Upper lobe of left lung (tissue), 4 donors: ENCODE measurements around the gene ITIH6.

Experiments used
- EP300 ChIP-seq, 4 donors: sonication (generic); formaldehyde crosslinking; IDR thresholded peaks; one replicate each; pipeline ENCODE4 v1.5.1; 2017; ENCODE audit warnings: antibody characterized with exemption in 4 of 4, control low read depth in 2 of 4
- TF ChIP-seq, protein P1 (sequence below), 6 experiments: fragments of 450-650 bp in 4 of 6; fragments of 200-600 bp in 2 of 6; sonication (generic) in 2 of 6; IDR thresholded peaks; one replicate each; pipeline ENCODE4 v1.5.1; 2016 to 2019; ENCODE audit warnings: antibody characterized with exemption in 6 of 6

DNA sequence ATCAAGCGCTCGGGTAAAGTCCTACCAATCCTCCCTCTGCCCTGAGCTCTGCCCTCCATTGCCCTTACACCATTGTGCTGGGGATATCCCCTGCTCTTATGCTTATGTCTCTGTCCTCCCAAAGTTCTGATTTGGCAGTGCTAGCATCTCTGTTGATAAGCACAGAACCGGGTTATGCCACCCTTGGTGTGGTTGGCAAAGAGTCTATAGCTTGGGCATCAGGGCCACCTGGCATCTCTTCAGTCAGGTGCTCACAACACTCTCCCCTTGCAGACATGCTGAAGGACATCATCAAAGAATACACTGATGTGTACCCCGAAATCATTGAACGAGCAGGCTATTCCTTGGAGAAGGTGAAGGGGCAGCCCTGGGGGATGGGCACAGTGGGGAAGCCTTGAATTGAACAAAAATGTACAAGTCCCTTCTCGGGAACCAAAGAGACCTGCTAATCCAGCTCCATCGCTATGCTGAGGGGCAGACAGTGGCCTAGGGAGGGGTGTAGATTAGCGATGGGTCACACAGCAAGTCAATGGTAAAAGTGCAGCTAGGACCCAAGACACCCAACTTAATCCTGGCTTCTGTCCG lies 13.3 kb upstream of the ITIH6 start:
- TF ChIP-seq, protein P1, sequence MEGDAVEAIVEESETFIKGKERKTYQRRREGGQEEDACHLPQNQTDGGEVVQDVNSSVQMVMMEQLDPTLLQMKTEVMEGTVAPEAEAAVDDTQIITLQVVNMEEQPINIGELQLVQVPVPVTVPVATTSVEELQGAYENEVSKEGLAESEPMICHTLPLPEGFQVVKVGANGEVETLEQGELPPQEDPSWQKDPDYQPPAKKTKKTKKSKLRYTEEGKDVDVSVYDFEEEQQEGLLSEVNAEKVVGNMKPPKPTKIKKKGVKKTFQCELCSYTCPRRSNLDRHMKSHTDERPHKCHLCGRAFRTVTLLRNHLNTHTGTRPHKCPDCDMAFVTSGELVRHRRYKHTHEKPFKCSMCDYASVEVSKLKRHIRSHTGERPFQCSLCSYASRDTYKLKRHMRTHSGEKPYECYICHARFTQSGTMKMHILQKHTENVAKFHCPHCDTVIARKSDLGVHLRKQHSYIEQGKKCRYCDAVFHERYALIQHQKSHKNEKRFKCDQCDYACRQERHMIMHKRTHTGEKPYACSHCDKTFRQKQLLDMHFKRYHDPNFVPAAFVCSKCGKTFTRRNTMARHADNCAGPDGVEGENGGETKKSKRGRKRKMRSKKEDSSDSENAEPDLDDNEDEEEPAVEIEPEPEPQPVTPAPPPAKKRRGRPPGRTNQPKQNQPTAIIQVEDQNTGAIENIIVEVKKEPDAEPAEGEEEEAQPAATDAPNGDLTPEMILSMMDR (IDR thresholded peaks at IDR 0.05), result no peak
- no peak for TF ChIP-seq EP300 (IDR thresholded peaks at IDR 0.05)
